ENCODE measurements around the gene SRF.

- TF ChIP-seq EZH2 (IDR thresholded peaks at IDR 0.05; ENCODE audit: borderline replicate concordance) (no peak), CTCF (IDR thresholded peaks at IDR 0.05; ENCODE audit: poor library complexity) (no peak), EZH2phosphoT487 (IDR thresholded peaks at IDR 0.05; ENCODE audit: low read depth, severe bottlenecking, unreplicated experiment) (no peak)
These were observed 31.4 kb downstream of the SRF start for GRCh38 chr6:43202451-43202850.
